Ovary (tissue), 3 donors: Measurements from ENCODE around the gene SLC30A5.

Source experiments
- CTCF ChIP-seq, 3 donors: fragments of 450-650 bp in 2 of 3; fragments of 200-600 bp in 1 of 3; IDR thresholded peaks; one replicate each; pipeline versions ENCODE4 v1.5.1 to v1.8.0; 2016 to 2022; ENCODE audit warnings: antibody characterized with exemption in 3 of 3, mild to moderate bottlenecking in 1 of 3
- EP300 ChIP-seq: sonication (generic); formaldehyde crosslinking; IDR thresholded peaks from one replicate; pipeline ENCODE4 v1.6.1; 2017; ENCODE audit warnings: antibody characterized with exemption
- POLR2A ChIP-seq: fragments of 450-650 bp; IDR thresholded peaks from one replicate; pipeline ENCODE4 v1.6.1; 2017; ENCODE audit warnings: antibody characterized with exemption, mild to moderate bottlenecking, moderate library complexity
- donor health status: DM: no; HTN: no; CAD: no.

DNA sequence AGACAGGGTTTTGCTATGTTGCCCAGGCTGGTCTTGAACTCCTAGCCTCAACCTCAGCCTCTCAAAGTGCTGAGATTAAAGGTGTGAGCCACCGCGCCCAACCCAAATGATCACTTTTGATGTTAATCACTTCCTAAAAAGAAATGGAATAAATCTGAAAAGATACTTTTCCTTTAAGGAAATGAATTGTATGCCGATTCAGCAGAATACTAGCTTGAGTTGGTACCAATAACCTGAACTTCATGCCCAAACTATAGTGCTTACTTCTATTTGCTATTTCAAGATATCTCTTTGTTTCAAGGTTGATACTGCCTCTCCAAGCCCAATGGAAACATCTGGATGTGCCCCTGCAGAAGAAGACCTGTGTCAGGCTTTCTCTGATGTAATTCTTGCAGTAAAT is 77.2 kb downstream of the SLC30A5 start:
- TF ChIP-seq CTCF (IDR thresholded peaks at IDR 0.05) (no peak), POLR2A (no peak), EP300 (no peak)
